Tibial artery (tissue), 4 donors: ENCODE results near the gene PRKCI.
"Not testable (repeated sequence)": the region's sequence is repeated elsewhere in the genome, so short reads cannot be mapped to it uniquely, and the experiment has no call there.

Experiments
- DNase-seq, 2 donors: peaks; one replicate each; pipeline ENCODE4 v3.0.0-alpha.2; 2019
- H3K27ac ChIP-seq, 2 donors: fragments of 200-600 bp; sonication (generic) in 1 of 2; 1 replicate in 1 of 2; 2 replicates in 1 of 2; pipeline ENCODE4 v1.5.1; 2018 to 2019; ENCODE audit warnings: mild to moderate bottlenecking in 1 of 2
- H3K27me3 ChIP-seq, 2 donors: fragments of 200-600 bp; sonication (generic) in 1 of 2; one replicate each; pipeline versions ENCODE4 v1.5.1 to v1.6.0; 2016 to 2019
- H3K36me3 ChIP-seq, 3 donors: fragments of 200-600 bp; sonication (generic) in 2 of 3; one replicate each; pipeline ENCODE4 v1.5.1; 2016 to 2019; ENCODE audit warnings: mild to moderate bottlenecking in 2 of 3
- H3K4me1 ChIP-seq, 4 donors: fragments of 200-600 bp; sonication (generic) in 2 of 4; 1 replicate in 3 of 4; 2 replicates in 1 of 4; pipeline ENCODE4 v1.5.1; 2016 to 2019
- H3K4me3 ChIP-seq, 2 donors: fragments of 200-600 bp; sonication (generic) in 1 of 2; 1 replicate in 1 of 2; 2 replicates in 1 of 2; pipeline ENCODE4 v1.5.1; 2018 to 2019; ENCODE audit warnings: mild to moderate bottlenecking in 2 of 2
- H3K9me3 ChIP-seq, 3 donors: fragments of 200-600 bp; sonication (generic) in 1 of 3; one replicate each; pipeline ENCODE4 v1.5.1; 2016 to 2019
- CTCF ChIP-seq, 2 experiments: fragments of 200-600 bp in 1 of 2; fragments of 450-650 bp in 1 of 2; IDR thresholded peaks; one replicate each; pipeline ENCODE4 v1.5.1; 2017 to 2019; ENCODE audit warnings: antibody characterized with exemption in 2 of 2, mild to moderate bottlenecking in 1 of 2, moderate library complexity in 1 of 2
- intact Hi-C: fragments of 100-400 bp; cut with DNase I; formaldehyde crosslinking; loops from one replicate; pipeline ENCODE4 v1.15.0; 2023; ENCODE audit warnings: low total_unique reads

Gene PRKCI

GRCh38 chr3:170323331-170323730 lies 101.1 kb downstream of the PRKCI start:
- H3K36me3 ChIP-seq: no peaks in the 10 kb centered on the region
- DNase-seq: no peak
- H3K4me3 ChIP-seq: no peak overlapping the region
- TF ChIP-seq CTCF (IDR thresholded peaks at IDR 0.05): no peak
- H3K4me1 ChIP-seq: no peaks in the 10 kb centered on the region
- H3K9me3 ChIP-seq: peaks cover 0 to 8% (median 4%) of the 10 kb centered on the region in 3 donors
- H3K27me3 ChIP-seq: no peaks in the 10 kb centered on the region
- H3K27ac ChIP-seq: no peak overlapping the region
- intact Hi-C loops: no loop called here

- no peaks in the 10 kb centered on the region for H3K36me3 ChIP-seq
- no peak for DNase-seq
- no peaks in the 10 kb centered on the region for H3K27me3 ChIP-seq
- H3K4me3 ChIP-seq: no peak overlapping the region
- no peaks in the 10 kb centered on the region for H3K4me1 ChIP-seq
- H3K27ac ChIP-seq: no peak overlapping the region
- H3K9me3 ChIP-seq: peaks cover 0 to 8% (median 4%) of the 10 kb centered on the region in 3 donors
- TF ChIP-seq CTCF (IDR thresholded peaks at IDR 0.05): no peak
- intact Hi-C loops: no loop called here
These were observed 102.7 kb downstream of the PRKCI start for GRCh38 chr3:170324962-170325361.

DNA sequence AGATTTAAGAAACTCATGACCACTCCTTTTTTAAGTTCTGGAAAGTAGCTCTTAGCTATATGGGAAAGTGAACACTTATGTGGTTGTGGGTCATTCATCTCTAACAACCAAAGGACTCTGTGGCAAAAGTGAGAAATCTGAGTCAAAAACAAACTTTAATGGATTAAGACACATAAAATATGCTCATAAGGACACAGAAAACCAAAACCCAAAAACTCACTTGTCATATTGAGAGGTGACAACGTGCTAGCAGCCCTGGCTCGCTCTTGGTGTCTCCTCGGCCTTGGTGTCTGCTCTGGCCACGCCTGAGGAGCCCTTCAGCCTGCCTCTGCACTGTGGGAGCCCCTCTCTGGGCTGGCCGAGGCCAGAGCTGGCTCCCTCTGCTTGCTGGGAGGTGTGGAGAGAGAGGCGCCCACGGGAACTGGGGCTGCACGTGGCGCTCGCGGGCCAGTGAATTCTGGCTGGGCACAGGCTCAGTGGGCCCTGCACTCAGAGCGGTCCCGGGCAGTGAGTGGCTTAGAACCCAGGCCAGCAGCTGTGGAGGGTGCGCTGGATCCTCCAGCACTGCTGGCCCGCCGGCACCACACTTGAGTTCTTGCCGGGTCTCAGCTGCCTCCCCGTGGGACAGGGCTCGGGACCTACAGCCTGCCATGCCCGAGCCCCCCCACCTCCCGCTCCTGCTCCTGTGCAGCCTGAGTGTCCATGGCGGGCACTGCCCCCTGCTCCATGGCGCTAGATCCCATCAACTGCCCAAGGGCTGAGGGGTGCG lies 105.0 kb downstream of the PRKCI start:
- Histone ChIP-seq H3K27ac (no peak overlapping the region), H3K4me3 (no peak overlapping the region), H3K36me3 (no peaks in the 10 kb centered on the region), H3K9me3 (peaks cover 0 to 8% (median 4%) of the 10 kb centered on the region in 3 donors), H3K27me3 (no peaks in the 10 kb centered on the region), H3K4me1 (no peaks in the 10 kb centered on the region)
- DNase-seq: no peak
- no peak for TF ChIP-seq CTCF (IDR thresholded peaks at IDR 0.05)
- intact Hi-C loops: no loop called here

- H3K36me3 ChIP-seq, H3K27ac ChIP-seq, intact Hi-C loops, H3K4me1 ChIP-seq, H3K4me3 ChIP-seq, H3K9me3 ChIP-seq, H3K27me3 ChIP-seq, DNase-seq: not testable (repeated sequence)
These were observed 105.8 kb downstream of the PRKCI start for GRCh38 chr3:170327868-170328548.

DNA sequence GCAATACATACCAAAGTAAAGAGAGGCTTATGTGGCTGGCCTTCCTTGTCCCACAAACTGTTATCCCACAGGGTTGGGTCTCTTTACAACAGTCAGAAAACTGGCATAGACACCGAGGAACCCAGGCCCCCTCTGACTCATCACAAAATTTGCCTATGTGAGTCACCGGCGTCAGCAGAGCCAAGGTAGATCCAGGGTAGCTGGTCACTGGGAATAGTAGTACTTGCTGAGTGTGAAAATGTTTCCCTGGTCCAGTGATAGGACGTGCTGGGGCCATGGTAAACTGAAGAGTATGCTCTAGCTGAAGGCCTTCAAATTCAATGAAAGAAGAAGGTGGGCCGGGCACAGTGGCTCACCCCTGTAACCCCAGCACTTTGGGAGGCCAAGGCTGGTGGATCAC lies 108.1 kb downstream of the PRKCI start:
- no peak overlapping the region for H3K4me3 ChIP-seq
- no peaks in the 10 kb centered on the region for H3K27me3 ChIP-seq
- no peak overlapping the region for H3K27ac ChIP-seq
- intact Hi-C loops: no loop called here
- H3K9me3 ChIP-seq: peaks cover 0 to 8% (median 4%) of the 10 kb centered on the region in 3 donors
- TF ChIP-seq CTCF (IDR thresholded peaks at IDR 0.05): no peak
- H3K36me3 ChIP-seq: no peaks in the 10 kb centered on the region
- no peak for DNase-seq
- H3K4me1 ChIP-seq: no peaks in the 10 kb centered on the region

GRCh38 chr3:170331143-170331542 lies 108.9 kb downstream of the PRKCI start:
- DNase-seq: no peak
- H3K4me1 ChIP-seq: no peaks in the 10 kb centered on the region
- H3K9me3 ChIP-seq: peaks cover 0 to 8% (median 4%) of the 10 kb centered on the region in 3 donors
- no peak for TF ChIP-seq CTCF (IDR thresholded peaks at IDR 0.05)
- H3K36me3 ChIP-seq: no peaks in the 10 kb centered on the region
- no peak overlapping the region for H3K27ac ChIP-seq
- intact Hi-C loops: no loop called here
- H3K27me3 ChIP-seq: no peaks in the 10 kb centered on the region
- no peak overlapping the region for H3K4me3 ChIP-seq
